ENCODE results near the gene CNNM1. TPM values are rescaled to one million over a fixed set of nuclear protein-coding genes. Genes with fewer than 3 reads are reported as not detected.

Gene CNNM1
- polyA plus RNA-seq, 2 of the 4 experiments (the other 2 are of a cell fraction), result 14.2 to 17.5 TPM

GRCh38 chr10:99422529-99423096, 93.5 kb downstream of the CNNM1 start (continued):
- TF ChIP-seq CHD4 (IDR thresholded peaks at IDR 0.05; ENCODE audit: borderline replicate concordance), result no peak

GRCh38 chr10:99424656-99425055, 95.5 kb downstream of the CNNM1 start:
- TF ChIP-seq RFX5 (IDR thresholded peaks at IDR 0.05) (no peak), MAX (IDR thresholded peaks at IDR 0.05) (no peak), ZC3H11A (IDR thresholded peaks at IDR 0.05) (no peak), EP300 (IDR thresholded peaks at IDR 0.05) (no peak), ZSCAN20 (CRISPR knock-in tag; IDR thresholded peaks at IDR 0.05) (no peak), MYC (IDR thresholded peaks at IDR 0.05; ENCODE audit: borderline replicate concordance, low read length) (no peak), E2F6 (IDR thresholded peaks at IDR 0.05; ENCODE audit: borderline replicate concordance, low read depth) (no peak), TP53 (CRISPR knock-in tag; IDR thresholded peaks at IDR 0.05) (no peak), HOXB13 (CRISPR knock-in tag; IDR thresholded peaks at IDR 0.05; ENCODE audit: low read depth) (no peak), RAD21 (conservative IDR thresholded peaks at IDR 0.05 in 1 of 2, IDR thresholded peaks at IDR 0.05 in 1 of 2) (no peak), BHLHE40 (IDR thresholded peaks at IDR 0.05; ENCODE audit: low read depth, low read length) (no peak), HEYL (CRISPR knock-in tag; IDR thresholded peaks at IDR 0.05) (no peak), CTCF (IDR thresholded peaks at IDR 0.05) (no peak), PBX3 (IDR thresholded peaks at IDR 0.05) (no peak), HDAC2 (IDR thresholded peaks at IDR 0.05) (no peak), POLR2AphosphoS2 (conservative IDR thresholded peaks at IDR 0.05; ENCODE audit: low read length) (no peak), TFCP2L1 (CRISPR knock-in tag; IDR thresholded peaks at IDR 0.05) (no peak), RNF2 (IDR thresholded peaks at IDR 0.05; ENCODE audit: borderline replicate concordance, low read depth) (no peak), ESRRA (IDR thresholded peaks at IDR 0.05; ENCODE audit: borderline replicate concordance, low read length) (no peak), FOSB (CRISPR knock-in tag; IDR thresholded peaks at IDR 0.05) (no peak)
- 86% methylated on average over 1 of the region's 1 CpG for WGBS (ENCODE audit: missing lambda C conversion rate)
- Histone ChIP-seq H3K27ac (no peak overlapping the region), H3K4me3 (no peak overlapping the region), H3K4me1 (peaks cover 13% of the 10 kb centered on the region; the same call in 2 of the 3 replicates), H3K9me3 (no peaks in the 10 kb centered on the region), H3K4me2 (no peak overlapping the region)
- CTCF ChIA-PET, result interaction anchor here (2.4 kb wide), 1 partner anchor 12 kb away, joined by 17 read pairs; no protein-coding TSS in a partner anchor
- no peak for ATAC-seq
- no peak for FAIRE-seq
- POLR2A ChIA-PET, result no interaction called here
- DNase-seq (ENCODE audit: low read depth in 1 of 2, low spot score in 1 of 2), result no peak

GRCh38 chr10:99425204-99425603, 96.0 kb downstream of the CNNM1 start:
- ATAC-seq (no peak), DNase-seq (ENCODE audit: low read depth in 1 of 2, low spot score in 1 of 2) (no peak), FAIRE-seq (no peak)
- CTCF ChIA-PET, result interaction anchor here (1.3 to 2.4 kb wide), 2 partner anchors 11 to 33 kb away, joined by 6 to 17 read pairs; no protein-coding TSS in a partner anchor
- no peak overlapping the region for H3K4me3 ChIP-seq
- H3K9me3 ChIP-seq, result no peaks in the 10 kb centered on the region
- H3K4me1 ChIP-seq, result peaks cover 14% of the 10 kb centered on the region; the same call in 2 of the 3 replicates
- H3K27ac ChIP-seq, result no peak overlapping the region
- WGBS (ENCODE audit: missing lambda C conversion rate), result 79% methylated on average over 1 of the region's 1 CpG
- H3K4me2 ChIP-seq, result no peak overlapping the region
- POLR2A ChIA-PET, result no interaction called here
- TF ChIP-seq RNF2 (IDR thresholded peaks at IDR 0.05; ENCODE audit: borderline replicate concordance, low read depth) (no peak), HMGXB4 (CRISPR knock-in tag; IDR thresholded peaks at IDR 0.05; ENCODE audit: borderline replicate concordance) (no peak), FOXS1 (CRISPR knock-in tag; IDR thresholded peaks at IDR 0.05) (no peak), RARB (CRISPR knock-in tag; IDR thresholded peaks at IDR 0.05) (no peak), NFE2L2 (conservative IDR thresholded peaks at IDR 0.05; ENCODE audit: low read length) (no peak), CBX2 (IDR thresholded peaks at IDR 0.05; ENCODE audit: borderline replicate concordance, low read depth) (no peak), SMC3 (IDR thresholded peaks at IDR 0.05) (no peak), GATA3 (IDR thresholded peaks at IDR 0.05; ENCODE audit: borderline replicate concordance) (no peak), JUN (IDR thresholded peaks at IDR 0.05) (no peak), CTCF (IDR thresholded peaks at IDR 0.05) (no peak), NPAS2 (CRISPR knock-in tag; IDR thresholded peaks at IDR 0.05; ENCODE audit: borderline replicate concordance) (no peak)

Data from A549 (cell line).